ENCODE data around the gene PDK2.

The PDK2 gene

DNA sequence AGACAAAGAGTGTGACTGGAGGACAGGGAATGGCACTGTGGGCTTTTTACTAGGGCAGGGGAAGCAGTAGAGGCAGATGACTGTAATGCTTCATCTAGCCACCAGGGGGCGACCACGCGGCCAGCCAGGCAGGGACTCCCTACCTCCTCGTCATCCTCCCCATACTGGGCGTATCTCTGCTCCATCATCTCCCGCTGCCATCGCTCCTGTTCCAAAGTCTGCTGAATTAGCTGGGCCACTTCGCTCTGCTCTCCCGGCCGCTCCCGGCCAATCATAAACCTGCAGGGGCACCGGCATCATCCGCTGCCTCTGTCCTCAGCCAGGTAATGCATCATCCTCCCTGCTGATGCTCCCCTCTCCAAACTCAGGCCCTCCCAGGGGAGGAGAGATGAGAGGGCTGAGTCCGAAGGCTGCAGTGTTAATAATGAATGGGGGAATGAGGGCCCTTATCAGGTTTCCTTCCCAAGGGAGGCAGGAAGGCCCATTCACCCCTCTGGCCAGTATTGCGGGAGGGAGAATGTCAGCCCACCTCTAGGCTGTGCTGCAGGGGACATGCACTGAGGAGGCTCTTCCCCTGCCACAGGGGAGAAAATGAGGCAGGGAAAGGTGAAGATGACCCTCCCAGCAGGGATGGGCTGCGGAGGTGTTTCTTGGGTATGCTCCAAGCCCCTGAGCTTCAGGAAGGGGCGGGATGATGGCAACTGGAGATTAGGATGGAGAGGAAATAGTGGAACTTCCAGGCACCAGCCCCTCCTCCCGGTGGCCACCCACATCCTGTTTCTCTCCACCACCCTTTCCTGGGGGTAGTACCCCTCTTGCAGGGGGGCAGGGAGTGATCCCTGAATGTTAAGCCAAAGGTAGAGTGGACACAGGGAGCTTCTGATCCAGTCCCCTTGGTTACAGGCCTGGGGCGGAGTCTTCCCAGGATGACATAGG is 45.1 kb downstream of the PDK2 start:
- no peak for DNase-seq

DNA sequence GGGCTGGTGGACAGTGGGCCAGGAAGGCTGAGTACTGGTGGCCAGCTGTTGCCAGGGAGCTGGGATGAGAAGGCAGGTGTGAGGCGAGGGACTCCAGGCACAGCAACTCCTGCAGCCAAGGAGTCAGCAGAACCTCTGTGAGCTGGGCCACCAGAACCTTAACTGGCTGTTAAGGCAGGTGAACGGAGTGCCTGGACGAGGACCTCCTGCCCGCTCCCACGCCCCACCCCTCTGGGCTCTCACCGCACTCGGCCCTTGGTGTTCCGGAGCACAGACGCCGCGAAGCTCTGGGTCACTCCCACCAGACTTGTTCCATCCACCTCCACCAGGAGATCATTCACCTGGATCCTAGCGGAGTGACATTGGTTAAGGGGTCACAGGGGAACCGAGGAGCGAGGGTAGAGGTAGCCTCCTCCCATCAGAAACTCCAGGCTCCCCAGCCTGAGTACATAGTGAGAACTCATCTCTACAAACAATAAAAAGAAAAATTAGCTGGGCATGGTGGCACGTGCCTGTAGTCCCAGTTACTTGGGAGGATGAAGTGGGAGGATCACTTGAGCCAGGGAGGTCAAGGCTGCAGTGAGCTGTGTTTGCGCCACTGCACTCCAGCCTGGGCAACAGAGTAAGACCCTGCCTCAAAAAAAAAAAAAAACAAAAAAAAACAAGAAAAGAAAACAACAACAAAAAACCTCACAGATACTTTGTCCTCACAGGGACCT is 46.0 kb downstream of the PDK2 start:
- DNase-seq: no peak

DNA sequence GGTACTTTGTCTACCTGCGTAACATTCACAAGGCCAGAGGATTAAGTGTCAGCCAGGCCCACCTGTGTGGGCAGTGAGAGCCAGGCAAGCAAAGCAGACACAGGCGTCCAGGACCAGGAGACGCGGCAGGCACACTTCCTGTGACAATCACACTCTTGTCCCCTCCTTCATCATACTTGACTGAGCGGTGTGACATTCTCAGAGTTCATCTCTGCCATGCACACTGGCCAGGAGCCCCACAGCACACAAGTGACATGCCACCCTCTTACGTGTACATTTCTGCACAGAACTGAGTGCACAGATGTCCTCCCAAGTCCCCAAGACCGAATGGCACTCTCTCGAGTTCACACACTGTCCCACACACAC is 46.6 kb downstream of the PDK2 start:
- no peak for DNase-seq

DNA sequence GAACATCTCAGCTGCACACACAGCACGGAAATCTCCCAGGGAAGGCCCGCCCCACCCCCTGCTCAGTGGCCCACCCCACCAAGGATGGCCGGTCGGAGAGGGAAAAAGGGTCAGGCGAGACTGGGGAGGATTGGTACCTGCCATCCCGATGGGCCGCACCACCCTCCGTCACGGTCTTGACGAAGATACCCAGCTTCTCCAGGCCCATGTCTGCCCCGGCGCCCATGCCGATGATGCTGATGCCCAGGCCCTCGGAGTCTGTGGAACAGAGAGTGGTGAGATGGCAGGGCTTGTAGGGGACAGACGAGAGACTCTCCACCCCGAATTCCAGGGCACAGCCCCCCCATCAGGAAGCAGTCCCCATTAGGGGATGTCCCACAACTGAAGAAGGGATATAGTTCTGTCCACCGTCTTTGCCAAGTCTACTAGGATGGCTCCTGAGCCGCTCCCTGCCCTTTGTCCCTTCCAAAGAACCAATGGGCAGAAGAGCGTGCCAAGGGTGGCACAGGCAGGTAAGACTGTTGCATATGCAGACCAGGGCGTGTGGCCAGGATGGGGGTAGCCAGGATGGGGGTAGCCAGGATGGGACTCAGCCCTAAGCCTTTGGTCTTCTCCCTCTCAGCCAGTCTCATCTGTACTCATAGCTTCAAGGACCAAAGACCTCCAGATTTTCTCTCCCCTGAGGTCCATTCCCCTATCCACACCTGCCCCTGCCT is 48.5 kb downstream of the PDK2 start:
- no peak for DNase-seq

DNA sequence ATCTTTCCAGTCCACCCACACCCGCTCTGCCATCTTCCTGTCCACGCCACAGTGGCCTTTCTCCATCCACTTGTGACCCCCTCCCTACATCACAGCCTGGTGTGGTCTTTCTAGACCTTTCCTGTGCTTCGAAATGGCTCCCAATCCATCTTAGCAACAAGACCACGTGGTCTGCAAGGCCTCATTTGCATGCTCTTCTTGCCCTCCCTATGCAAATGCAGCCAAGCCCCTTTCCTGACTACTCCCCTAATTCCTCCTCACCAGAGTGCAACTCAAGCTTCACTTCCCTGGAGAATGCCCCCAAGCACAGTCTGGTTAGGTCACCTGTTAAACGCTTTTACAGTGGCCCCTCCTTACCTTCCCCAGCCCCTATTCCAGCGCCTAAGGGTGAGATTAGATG is 49.2 kb downstream of the PDK2 start:
- no peak for DNase-seq

DNA sequence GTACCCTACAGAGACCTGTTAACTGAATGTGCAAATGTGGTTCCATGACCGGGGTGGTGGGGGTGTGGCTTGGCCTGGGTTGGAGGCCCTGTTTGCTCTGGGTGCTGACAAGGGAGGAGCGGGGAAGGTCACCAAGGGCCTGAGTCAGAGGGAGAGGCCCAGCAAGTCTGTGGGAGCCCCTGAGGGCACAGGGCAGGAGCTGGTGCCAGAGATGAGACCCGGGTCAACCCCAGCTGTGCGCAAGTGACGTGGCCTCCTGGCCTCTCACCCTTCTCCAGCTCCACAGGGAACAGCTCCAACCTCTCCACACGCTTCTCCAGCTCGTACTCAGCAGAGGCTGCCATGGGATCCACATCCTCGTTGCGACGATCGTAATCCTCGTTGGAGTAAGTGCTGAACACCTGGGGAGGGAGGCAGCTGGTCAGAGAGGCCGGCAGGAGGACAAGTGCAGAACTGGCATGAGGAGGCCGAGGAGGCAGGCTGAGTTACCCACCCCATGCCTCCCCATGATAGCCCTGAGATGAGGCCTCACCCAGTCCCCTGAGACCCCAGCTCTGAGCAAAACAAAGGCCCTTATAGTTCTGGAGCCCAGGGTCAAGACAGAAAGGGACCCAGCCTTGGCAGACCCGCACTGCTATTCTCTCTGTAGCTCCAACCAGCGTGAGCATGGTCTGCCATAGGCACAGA is 49.8 kb downstream of the PDK2 start:
- DNase-seq: no peak

DNA sequence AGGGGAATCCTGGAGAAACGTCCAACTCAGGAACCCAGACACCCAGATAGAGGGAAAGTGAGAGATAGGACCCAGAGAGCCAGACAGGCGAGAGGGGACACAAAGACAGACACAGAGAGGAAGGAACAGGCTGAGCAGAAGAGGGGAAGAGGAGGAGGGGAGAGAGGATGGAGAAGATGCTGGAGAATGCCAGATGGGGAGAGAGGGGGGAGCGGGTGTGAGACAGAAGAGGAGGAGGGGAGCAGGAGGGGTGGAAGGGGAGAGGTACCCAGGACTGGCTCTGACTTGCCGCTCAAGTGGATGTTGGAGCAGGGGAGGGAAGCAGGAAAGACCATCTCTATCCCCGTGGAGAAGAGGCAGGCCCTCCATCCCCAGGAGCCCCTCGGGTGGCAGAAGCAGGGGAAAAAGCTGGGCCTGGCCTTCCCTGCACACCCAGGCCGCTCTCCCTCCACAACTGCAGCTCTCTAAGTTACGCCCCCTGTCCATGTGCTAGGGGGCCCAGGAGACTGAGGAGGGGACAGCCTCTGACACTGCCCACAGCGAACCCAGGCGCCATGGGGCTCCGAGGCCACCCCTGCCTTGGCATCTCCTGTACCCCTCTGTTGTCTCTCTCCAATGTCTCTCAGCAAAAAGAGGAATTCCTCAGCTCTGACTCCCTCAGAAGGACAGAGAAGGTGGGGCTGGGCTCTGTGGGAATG is 50.5 kb downstream of the PDK2 start:
- no peak for DNase-seq

DNA sequence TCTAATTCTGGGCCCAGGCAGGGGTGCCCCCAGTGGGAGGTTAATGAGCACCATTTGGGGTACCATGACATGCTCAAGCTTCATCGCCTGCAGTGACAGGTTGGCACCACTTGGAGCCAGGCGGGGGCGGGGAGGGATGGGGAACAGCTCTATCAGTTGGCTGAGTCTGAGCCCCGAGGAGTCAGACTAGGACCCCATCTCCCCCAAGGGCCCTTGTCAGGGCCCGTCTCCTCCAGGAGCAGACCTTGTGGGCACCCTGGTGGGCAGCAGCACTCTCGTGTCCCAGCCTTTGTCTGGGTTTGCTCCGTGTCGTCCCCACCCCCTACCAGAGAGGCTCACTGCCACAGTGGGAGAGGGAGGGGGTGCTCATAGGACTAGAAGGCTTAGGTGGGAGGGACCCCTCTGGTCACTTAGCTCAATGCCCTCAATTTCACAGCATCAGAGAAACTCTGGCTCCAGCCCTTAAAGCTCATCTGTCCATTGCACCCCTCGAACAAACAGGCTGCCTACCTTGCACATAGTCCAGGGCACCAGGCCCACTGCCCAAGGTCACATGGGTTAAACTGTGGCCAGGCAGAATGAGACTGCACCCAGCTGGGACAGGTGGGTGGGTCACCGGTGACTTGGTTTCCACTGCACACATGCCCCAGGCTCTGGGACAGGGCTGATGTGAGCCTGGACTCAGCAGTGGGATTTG is 51.2 kb downstream of the PDK2 start:
- DNase-seq: no peak

DNA sequence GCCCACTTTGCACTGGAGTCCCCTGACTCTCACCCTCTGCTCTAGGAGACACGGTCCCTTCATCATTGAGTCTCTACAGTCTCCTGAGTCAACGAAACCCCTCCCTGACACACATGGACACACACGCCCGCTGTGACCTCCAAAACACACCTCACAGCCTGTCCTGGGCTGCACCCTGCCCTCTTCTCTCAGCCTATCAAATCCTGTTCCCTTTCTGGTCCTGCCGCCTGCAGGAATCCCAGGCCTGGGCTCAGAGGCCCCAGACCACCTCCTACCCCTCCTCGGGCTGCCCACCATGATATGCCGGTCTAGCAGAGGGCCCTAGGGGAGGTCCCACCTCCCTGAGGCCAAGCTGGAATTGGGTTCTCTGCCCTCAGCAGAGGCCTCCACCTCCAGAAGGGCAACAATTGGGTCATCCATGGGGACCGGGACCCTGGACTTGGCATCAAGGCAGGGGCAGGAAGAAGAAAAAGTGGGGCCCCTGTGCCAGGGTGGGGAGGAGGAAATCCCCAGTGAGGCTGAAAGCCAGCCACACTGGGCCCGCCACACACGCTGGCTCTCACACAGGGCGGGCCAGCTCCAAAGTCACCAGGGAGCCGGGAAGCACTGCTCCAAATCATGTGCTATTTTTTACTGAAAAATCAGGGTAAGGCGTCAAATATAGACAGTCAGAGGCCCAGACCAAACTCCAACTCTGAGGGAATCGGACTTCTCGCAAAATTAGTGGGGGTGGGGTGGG is 51.9 kb downstream of the PDK2 start:
- DNase-seq: no peak

DNA sequence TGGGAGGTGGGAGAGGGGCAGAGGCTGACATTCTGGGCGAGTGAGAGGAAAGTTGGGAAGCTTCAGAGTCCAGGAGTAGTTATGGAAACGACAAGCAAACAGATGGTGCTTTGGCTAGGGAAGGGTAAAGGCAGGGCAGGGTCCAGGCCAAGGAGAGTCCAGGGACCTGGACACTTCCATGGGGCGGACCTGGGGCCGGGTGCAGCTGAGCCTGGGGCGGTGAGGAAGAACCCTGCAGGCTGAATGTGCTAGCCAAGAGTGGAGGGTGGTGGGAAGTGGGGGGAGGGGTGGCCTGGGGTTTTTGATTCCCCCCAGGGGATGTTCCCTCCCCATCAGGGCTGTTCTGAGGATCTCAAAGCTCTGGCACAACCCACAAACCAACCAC is 52.7 kb downstream of the PDK2 start:
- no peak for DNase-seq

DNA sequence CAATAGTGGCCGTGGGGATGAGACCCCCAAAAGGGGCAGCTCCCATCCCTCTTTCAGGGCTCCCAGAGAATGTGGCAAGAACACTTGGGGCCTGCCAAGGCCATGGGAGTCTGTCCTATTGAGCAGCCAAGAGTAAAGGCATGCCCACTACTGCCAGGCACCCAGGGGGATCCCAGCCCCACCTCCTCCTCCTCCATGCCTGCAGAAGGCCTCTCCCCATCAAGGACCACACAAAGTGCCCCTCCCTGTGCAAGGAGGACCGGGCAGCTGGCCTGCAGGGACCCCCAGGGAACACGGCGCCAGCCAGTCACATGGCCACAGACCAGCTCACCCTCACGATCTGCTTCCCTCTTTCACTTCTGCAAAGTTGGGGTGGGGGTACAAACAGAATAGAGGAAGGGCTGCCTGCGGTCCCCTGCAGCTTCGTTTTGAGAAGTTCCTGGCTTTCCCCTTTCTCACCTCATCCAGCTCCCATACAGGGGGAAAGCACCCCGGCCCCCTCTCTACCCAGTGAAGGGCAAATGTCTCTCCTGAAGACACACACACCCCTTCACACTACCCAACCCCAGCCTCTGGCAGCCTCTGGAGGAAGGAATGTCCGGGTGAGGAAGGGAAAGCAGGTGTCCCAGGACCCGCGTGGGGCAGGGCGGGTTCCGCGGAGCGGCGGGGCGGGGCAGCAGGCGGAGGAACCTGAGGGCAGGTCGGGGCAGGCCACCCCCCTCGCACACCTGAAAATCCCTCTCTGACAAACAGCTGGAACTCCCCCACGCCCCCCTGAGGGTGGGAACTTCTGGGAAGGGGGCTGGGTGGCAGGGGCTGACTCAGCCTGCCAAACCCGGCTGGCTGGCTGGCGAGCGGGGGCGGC is 53.3 kb downstream of the PDK2 start:
- no peak for DNase-seq

DNA sequence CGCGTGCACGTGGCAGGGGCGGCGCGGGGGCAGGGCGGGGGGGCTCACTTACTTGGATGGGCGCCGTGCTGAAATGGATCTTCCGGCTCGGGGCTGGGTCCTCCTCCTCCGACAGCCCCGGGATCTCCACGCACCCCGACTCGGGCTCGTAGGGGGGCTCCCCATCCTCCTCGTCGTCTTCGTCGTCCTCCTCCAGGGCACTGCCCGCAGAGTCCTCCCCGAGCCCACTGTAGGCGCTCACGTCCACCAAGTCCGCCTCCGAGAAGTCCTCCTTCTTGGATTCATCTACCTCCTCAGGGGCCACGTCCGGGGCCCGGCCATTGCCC is 53.9 kb downstream of the PDK2 start:
- DNase-seq: no peak

DNA sequence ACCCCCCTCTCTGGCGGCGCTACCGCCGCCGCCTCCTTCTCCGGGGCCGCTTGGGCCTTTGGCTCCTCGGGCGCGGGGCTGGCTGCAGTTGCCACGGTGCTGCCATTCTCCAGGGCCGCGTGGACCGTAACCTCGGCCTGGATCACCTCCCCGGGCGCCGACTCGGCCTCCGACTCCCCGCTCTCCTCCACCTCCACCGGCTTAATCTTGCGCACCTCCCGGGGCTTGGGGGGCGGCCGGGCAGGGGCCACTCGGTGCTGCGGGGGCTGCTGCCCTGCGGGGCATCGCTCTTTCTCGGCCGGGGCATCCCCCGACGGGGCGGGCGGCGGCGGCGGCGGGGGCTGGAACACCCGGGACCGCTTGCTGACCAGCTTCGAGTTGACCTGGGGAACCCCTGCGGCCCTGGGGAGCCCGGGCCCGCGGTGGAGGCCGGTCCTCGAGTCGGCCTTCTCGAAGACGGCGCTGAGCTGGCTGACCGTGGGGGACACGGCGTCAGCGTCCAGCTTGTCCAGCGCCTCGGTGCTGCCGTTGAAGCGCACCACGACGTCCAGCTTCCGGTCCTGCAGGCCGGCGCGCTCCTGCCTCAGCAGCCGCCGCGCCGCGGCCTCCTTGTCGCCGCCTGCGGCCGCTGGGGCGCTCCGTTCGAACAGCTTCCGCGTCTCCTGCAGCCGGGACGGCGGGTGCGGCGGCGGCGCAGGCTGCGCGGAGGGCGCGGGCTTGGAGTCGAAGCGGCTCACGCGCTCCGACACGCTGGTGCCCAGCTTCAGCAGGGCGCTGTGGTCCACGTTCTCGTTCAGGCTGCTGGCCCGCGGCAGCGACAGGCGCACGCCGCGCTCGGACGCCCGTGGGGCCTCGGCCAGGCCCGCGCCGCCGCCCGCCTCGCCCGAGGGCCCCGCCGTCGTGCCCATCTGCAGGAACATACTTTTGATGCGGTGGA is 54.5 kb downstream of the PDK2 start:
- DNase-seq: no peak

DNA sequence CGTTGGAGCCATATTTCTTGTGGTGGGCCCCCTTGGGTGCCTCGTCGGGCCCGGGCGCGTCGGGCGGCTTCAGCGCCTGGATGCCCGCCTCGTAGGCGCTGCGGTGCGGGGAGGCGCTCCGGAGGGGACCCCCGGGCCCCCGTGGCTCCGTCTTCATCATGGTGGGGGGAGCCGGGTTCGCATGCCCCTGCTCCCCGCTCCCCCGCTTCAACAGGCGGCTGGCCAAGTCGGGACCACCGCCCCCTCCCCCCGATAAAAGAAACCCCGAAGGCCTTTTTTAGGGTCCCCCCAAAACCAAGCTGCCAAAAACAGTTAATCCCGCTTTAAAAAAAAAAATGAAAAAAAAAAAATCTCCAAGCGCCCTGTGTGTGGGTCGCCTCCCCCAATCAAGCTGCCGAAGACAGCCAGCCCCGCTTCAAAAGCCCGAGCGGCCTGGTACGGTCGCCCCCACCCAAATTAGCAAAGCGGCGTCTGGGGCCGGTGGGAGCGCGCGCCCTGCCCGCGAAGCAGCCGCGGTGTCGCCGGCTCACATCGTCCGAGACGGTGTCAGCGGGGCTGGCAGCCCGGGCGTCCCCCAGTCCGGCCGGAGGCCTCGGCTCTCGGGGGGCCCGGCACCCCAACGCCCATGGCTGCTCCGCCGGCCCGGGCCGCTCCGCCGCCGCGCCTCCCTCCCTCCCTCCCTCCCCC is 55.3 kb downstream of the PDK2 start, which contains the start of gene PPP1R9B:
Gene PPP1R9B (minus strand): TSS at position 324 of the 687 bp plus-strand sequence. CDS start 164 bp downstream, at position 160.
- no peak for DNase-seq

DNA sequence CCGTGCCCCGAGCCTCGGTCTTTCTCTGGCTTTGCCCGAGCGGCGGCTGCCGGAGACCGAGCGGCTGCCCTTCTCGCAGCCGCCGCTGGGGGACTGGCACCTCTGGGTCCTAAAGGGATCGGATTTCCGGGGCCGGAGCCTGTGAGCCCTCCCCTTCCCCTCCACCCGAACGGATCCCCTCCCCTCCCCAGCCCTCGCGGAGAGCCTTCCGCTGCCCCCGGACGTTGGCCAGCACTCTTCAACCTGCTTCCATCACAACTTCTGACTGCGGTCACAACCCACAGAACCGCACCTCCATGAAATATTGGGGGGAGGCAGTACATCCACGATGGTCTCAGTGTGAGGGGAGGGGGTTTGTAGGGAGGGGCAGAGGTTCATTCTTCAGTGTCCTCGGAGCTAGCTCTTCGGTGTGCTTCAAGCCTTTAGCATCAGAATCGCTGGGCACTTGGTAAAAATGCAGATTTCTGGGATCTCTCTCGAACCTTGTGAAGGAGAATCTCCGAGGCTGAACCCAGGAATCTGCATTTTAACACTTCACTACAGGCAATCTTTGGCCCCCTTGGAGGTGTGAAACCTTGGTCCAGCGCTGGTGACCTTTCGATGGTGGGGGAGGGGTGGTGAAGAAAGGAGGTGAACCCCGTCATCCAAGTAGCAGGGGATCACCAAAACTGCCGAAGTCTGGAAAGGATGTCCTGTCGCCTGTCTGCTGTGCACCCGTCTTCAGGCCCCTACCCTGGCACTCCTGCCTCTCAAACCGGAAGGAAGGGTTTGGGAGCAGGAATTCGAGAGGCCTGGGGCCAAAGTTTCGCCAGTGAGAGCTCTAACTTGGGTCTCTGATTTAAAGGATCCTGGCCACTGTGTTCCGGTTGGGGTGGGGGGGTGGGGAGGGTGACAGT is 56.1 kb downstream of the PDK2 start:
- peak; percentile 66 to 82 for DNase-seq

DNA sequence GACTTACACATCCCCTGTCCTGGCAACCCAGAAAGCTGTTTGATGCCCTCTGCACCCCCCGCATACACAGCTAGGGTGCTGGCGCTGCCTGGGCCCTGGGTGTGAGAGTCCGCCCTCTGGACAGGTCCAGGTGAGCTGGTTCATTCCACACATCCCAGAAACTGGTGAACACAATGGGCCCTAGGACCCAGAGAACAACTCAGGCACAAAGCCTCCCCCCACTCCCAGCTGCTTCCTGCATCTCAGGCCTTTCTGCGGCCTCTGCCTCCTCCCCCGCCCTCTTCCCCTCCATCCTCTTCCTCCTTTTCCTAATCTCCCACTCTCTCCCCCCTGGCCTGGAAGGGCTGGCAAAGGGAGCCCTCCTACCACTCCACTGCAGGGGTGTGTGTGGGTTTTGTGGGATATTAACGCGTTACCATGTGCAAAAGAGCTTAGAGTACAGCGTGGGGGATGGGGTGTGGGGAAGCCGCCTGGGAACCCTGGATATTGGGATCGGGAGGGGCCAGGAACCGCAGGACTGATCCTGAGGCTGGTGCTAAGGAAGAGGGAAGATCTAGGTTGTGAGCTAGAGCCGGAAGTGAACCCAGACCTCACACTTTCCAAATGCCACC is 56.9 kb downstream of the PDK2 start:
- peak; percentile 58 to 70 for DNase-seq

DNA sequence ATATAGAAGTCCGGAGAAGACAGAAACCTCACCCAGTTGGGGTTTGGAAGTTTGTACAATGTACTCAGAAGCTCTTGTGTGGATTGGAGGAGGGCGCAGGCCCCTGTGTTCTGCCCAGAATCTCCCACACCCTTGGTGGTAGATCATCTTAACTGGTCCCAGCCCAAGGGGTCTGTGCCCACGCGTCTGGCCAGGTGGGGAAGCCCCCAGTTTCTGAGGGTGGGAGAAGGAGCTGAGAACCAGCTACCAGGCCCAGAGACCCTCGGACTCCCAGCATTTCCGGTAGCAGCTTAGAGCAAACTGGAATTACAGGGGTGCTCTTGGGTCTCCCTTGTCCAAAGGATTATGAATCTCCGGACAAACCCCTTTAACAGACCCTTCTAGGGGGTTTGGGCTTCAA is 57.6 kb downstream of the PDK2 start:
- DNase-seq: no peak

Data from NCI-H187 (cell line).